ENCODE results near the gene JARID2. TPM values are rescaled to one million over a fixed set of nuclear protein-coding genes. Genes with fewer than 3 reads are reported as not detected.

The JARID2 gene
- total and polyA plus RNA-seq, 2 of the 4 experiments (the other 2 are of a cell fraction) = 9.6 to 12.9 TPM

DNA sequence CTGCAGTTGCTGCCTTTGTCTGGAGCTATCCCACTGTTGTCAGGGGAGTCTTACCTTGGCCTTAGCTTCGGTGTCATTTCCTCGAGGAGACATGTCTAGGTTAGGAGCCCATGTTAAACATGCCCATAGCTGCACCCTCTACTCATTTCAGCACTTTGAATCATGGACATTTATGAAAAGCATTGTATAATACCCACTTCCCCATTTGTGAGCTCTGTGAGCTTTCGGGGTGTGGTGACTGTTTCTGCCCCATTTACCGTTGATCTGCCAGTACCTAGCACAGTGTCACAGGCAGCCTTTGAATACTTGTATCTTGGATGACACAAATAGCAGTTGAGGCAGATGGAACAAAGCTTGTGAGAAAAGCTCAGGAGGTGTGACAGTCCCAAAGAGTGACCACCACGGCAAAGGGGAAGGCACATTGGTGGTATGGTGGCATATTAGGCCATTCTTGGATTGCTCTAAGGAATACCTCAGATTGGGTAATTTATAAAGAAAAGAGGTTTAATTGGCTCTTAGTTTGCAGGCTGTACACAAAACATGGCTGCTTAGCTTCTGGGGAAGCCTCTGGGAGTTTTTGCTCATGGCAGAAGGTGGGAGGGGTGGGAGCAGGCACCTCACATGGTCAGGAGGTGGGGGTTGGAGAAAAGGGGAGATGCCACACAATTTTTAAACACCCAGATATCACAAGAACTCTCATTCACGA is 42.0 kb downstream of the JARID2 start:
- TF ChIP-seq FOS (IDR thresholded peaks at IDR 0.05; ENCODE audit: low read depth, low read length) = no peak
- TF ChIP-seq, protein P1, sequence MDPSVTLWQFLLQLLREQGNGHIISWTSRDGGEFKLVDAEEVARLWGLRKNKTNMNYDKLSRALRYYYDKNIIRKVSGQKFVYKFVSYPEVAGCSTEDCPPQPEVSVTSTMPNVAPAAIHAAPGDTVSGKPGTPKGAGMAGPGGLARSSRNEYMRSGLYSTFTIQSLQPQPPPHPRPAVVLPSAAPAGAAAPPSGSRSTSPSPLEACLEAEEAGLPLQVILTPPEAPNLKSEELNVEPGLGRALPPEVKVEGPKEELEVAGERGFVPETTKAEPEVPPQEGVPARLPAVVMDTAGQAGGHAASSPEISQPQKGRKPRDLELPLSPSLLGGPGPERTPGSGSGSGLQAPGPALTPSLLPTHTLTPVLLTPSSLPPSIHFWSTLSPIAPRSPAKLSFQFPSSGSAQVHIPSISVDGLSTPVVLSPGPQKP (IDR thresholded peaks at IDR 0.05; ENCODE audit: borderline replicate concordance, low read depth, low read length) = no peak
- dilution Hi-C loops (cut with HindIII; ENCODE audit: low sequenced_read_pairs, unreplicated experiment) = no loop called here
- no peak overlapping the region for H2BK5ac ChIP-seq (ENCODE audit: low read depth, low read length, poor library complexity, severe bottlenecking)
- H3K4me1 ChIP-seq (ENCODE audit: control insufficient read depth, insufficient read depth, low read length) = peaks cover 13% of the 10 kb centered on the region
- POLR2A ChIA-PET (ENCODE audit: unreplicated experiment) = no interaction called here
- intact Hi-C loops (cut with micrococcal nuclease) = loop anchor here (5.0 kb wide), 1 partner anchor 64 kb away; no protein-coding TSS in a partner anchor
- H2AK5ac ChIP-seq (ENCODE audit: low read depth, low read length) = peak overlapping the region; percentile 53; the same call in 1 of the 2 replicates
- no peak overlapping the region for H3K18ac ChIP-seq (ENCODE audit: low read depth, low read length)
- no peak overlapping the region for H4K8ac ChIP-seq (ENCODE audit: low read depth in 2 of 2, low read length in 2 of 2)
- H3K27me3 ChIP-seq (ENCODE audit: control insufficient read depth, insufficient read depth, low read length) = no peaks in the 10 kb centered on the region
- no peak overlapping the region for H3K4me2 ChIP-seq (ENCODE audit: low read depth, low read length)
- no peaks in the 10 kb centered on the region for H3K36me3 ChIP-seq (ENCODE audit: control insufficient read depth, insufficient read depth, low read length)
- peaks cover 68% of the 10 kb centered on the region for H4K20me1 ChIP-seq (ENCODE audit: insufficient read depth, low read length)
- H3K9ac ChIP-seq (ENCODE audit: low read depth, low read length) = no peak overlapping the region
- no peak overlapping the region for H2BK15ac ChIP-seq (ENCODE audit: low read depth, low read length)
- no peak overlapping the region for H2BK20ac ChIP-seq (ENCODE audit: low read depth, low read length)
- 0 out of 2 replicates have a peak overlapping the region, but pooled peaks have one; percentile 48 for H3K23ac ChIP-seq (ENCODE audit: low read depth, low read length)
- in situ Hi-C loops (cut with MboI; ENCODE audit: low sequenced_read_pairs) = no loop called here
- DNase-seq (no peak), ATAC-seq (ENCODE audit: low read depth) (no peak)
- CTCF ChIA-PET = interaction anchor here (0.5 kb wide), 1 partner anchor 336 kb away, joined by 3 read pairs; no protein-coding TSS in a partner anchor
- no peak overlapping the region for H4K5ac ChIP-seq (ENCODE audit: low read depth, low read length)
- no peak overlapping the region for H3K27ac ChIP-seq (ENCODE audit: insufficient read depth, low read length)
- H4K91ac ChIP-seq (ENCODE audit: insufficient read depth, low read depth, low read length) = no peak overlapping the region
- peaks cover 13% of the 10 kb centered on the region for H3K9me1 ChIP-seq (ENCODE audit: insufficient read depth, low read length)
- no peak overlapping the region for H2BK120ac ChIP-seq (ENCODE audit: low read depth, low read length)
- H3K56ac ChIP-seq (ENCODE audit: extremely low read depth, insufficient read depth, low read length) = no peak overlapping the region
- peaks cover 26 to 63% of the 10 kb centered on the region in 2 experiments for H3K79me1 ChIP-seq (ENCODE audit: low read depth in 1 of 2, low read length in 2 of 2)
- no peak overlapping the region for H2AFZ ChIP-seq (replicated peaks; ENCODE audit: low read length, poor library complexity)
- 80% methylated on average over 2 of the region's 6 CpGs; no CpG with 5 or more reads in 1 of the 2 experiments for WGBS, 2 experiments (ENCODE audit: extremely low coverage in 2 of 2, insufficient read length in 1 of 2)
- H3K9me3 ChIP-seq (ENCODE audit: control insufficient read depth, insufficient read depth, low read length) = no peaks in the 10 kb centered on the region
- no peak overlapping the region for H3K14ac ChIP-seq (replicated peaks; ENCODE audit: low read depth, low read length)
- H3K4ac ChIP-seq (ENCODE audit: low read depth, low read length) = no peak overlapping the region; the same call in 1 of the 2 replicates
- BruUV-seq (replicated peaks) = no TSS peak
- no peak overlapping the region for H2AK9ac ChIP-seq (replicated peaks; ENCODE audit: low read depth, low read length, poor library complexity)
- no peak overlapping the region for H3K4me3 ChIP-seq (ENCODE audit: insufficient read depth, low read depth, low read length)
